ENCODE data around the gene CCT6B. TPM values are rescaled to one million over a fixed set of nuclear protein-coding genes. Genes with fewer than 3 reads are reported as not detected.

The CCT6B gene
- total and polyA plus RNA-seq, 8 donors, result 0.58 to 5.1 (median 3.6) TPM

DNA sequence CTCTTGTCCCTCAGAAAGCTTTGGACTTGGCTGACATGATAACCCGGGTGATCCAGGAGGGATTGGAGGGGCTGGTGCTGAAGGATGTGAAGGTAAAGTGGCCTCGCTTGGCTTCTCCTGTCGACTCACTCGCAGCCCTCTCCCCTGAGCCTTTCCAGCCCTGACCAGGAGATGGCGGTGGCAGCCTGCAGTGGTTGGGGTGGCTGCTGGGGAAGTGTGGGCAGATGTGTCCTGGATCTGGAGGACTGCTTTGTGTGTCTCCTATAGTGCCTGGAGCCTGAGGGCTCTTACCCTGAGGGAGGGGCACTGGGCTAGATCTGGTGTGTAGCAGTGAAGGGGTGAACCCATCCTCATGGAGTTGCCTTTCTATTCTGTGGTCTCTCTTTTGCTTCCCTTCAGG lies 36.9 kb upstream of the CCT6B start:
- Histone ChIP-seq H3K36me3 (peaks cover 0 to 93% of the 10 kb centered on the region in 2 donors), H3K9me3 (no peaks in the 10 kb centered on the region), H3K4me3 (no peak overlapping the region), H3K4me1 (peaks cover 6 to 24% of the 10 kb centered on the region in 2 donors), H3K27ac (peak overlapping the region; percentile 41 to 70), H3K27me3 (no peaks in the 10 kb centered on the region)
- TF ChIP-seq, protein P1, sequence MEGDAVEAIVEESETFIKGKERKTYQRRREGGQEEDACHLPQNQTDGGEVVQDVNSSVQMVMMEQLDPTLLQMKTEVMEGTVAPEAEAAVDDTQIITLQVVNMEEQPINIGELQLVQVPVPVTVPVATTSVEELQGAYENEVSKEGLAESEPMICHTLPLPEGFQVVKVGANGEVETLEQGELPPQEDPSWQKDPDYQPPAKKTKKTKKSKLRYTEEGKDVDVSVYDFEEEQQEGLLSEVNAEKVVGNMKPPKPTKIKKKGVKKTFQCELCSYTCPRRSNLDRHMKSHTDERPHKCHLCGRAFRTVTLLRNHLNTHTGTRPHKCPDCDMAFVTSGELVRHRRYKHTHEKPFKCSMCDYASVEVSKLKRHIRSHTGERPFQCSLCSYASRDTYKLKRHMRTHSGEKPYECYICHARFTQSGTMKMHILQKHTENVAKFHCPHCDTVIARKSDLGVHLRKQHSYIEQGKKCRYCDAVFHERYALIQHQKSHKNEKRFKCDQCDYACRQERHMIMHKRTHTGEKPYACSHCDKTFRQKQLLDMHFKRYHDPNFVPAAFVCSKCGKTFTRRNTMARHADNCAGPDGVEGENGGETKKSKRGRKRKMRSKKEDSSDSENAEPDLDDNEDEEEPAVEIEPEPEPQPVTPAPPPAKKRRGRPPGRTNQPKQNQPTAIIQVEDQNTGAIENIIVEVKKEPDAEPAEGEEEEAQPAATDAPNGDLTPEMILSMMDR (IDR thresholded peaks at IDR 0.05), result peak; percentile 54 to 76
- ATAC-seq, result peak; percentile 91
- intact Hi-C loops (cut with DNase I), result no loop called here
- DNase-seq, result peak in 3 of 4 donors; percentile 44 to 93 (median 74)

DNA sequence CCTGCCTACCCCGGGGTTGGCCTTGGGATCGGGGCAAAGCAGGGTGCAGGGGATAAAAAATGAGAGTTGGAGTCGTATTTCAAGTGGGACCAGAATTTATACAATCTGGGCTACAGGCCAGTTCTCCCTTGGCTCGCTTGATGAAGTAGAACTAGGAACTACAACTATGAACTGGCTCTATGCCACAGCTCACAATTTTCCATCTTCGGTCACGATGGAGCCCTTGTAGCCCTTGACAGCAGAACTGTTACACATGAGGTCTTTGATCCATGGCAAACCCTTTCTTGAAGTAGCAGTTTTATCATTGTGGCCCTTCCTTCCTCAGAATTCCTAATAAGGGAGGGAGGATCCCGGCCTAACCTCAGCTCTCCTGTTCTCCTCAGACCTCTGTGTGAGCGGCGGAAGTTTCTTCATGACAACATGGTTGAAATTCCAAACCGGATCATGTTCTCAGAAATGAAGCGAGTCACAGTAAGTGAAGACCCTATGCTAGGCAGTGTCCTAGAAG lies 36.1 kb upstream of the CCT6B start:
- ATAC-seq, result peak; percentile 76
- intact Hi-C loops (cut with DNase I), result no loop called here
- Histone ChIP-seq H3K4me1 (peaks cover 6 to 32% of the 10 kb centered on the region in 2 donors), H3K27ac (peak overlapping the region; percentile 41 to 70), H3K9me3 (no peaks in the 10 kb centered on the region), H3K27me3 (no peaks in the 10 kb centered on the region), H3K4me3 (no peak overlapping the region), H3K36me3 (peaks cover 0 to 93% of the 10 kb centered on the region in 2 donors)
- TF ChIP-seq, protein P1 (IDR thresholded peaks at IDR 0.05), result no peak
- peak in 3 of 4 donors; percentile 68 to 95 (median 93) for DNase-seq

DNA sequence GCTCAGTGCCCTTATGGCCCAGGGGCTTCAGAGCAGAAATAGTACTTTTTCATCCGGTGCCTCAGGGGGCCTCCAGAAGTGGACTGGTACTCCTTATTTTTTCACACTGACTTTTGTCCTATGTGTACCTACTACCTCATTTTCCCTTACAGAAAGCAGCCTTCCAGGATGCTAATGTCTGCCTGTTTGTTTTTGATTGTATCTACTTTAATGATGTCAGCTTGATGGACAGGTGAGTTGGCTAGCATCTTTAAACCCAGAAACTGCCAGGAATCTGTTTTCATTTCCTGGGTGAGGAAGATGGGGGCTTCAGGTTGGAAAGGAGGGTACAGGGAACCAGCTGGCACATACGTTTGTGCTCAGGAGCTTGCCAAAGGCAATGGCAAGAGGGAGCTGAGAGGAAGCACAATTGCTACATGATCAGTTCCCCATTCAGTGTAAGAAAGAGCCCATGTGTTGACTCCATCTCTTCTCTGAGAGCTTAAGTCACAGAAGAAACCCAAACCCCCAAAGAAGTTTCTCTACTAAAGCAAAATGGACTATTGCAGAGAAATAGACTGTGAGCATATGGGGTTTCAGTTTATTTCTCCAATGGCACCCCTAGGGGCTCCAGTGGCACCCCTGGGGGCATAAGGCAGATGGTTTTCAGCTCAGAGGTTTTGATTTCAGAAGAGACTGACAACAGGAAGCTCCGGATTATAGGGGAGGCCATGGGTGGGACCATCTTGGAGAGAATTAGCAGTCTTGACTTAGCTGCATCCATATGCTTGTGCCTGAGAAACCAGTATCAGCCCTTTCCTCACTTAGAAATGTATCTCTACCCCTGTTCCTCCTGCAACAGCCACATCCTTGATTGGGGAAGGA lies 35.4 kb upstream of the CCT6B start:
- intact Hi-C loops (cut with DNase I), result no loop called here

DNA sequence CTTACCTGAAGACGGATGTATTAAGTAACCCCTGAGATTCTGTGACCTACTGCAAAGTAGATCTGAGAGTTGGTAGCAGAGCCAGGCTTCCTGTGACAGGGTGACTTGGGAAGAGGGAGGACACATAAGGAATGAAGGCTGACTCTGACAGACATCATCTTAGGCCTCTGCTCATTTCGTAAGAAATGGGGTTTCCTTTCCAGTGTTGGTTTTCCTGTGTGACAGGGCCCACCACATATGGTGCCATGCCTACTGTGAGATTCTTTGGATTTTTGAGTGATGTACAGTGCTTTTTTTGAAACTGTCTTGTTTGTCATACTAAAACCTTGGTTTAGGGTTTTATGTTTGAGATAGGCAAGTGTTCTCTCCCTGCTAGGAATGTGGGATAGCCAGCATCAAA lies 31.8 kb upstream of the CCT6B start:
- DNase-seq (no peak), ATAC-seq (no peak)
- H3K4me1 ChIP-seq, result peaks cover 6 to 45% of the 10 kb centered on the region in 2 donors
- peak overlapping the region in 1 of 2 donors; percentile 64 for H3K27ac ChIP-seq
- H3K4me3 ChIP-seq, result no peak overlapping the region
- no peaks in the 10 kb centered on the region for H3K27me3 ChIP-seq
- TF ChIP-seq, protein P1 (IDR thresholded peaks at IDR 0.05), result no peak
- intact Hi-C loops (cut with DNase I), result no loop called here
- no peaks in the 10 kb centered on the region for H3K9me3 ChIP-seq
- peaks cover 0 to 92% of the 10 kb centered on the region in 2 donors for H3K36me3 ChIP-seq

More for the DNA sequence above, 35.4 kb upstream of the CCT6B start:
- H3K27me3 ChIP-seq, result no peaks in the 10 kb centered on the region
- peaks cover 6 to 39% of the 10 kb centered on the region in 2 donors for H3K4me1 ChIP-seq
- H3K4me3 ChIP-seq, result no peak overlapping the region
- TF ChIP-seq, protein P1 (IDR thresholded peaks at IDR 0.05), result no peak
- peak overlapping the region in 1 of 2 donors; percentile 70 for H3K27ac ChIP-seq
- no peak for DNase-seq
- no peak for ATAC-seq
- no peaks in the 10 kb centered on the region for H3K9me3 ChIP-seq
- peaks cover 0 to 93% of the 10 kb centered on the region in 2 donors for H3K36me3 ChIP-seq

DNA sequence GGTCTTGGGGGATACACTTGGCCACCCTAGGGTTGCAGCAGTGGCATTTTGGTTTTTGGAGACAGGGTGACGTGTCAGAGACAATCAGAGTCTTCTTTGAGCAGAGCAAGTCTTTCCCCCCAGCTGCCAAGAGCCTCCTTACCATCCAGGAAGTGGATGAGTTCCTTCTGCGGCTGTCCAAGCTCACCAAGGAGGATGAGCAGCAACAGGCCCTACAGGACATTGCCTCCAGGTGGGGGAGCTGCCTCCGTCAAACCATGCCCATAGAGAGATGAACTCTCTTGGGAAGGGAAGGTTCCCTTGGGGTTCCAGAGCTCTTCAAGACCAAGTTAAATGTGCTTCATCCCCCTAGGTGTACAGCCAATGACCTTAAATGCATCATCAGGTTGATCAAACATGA lies 30.3 kb upstream of the CCT6B start:
- peaks cover 0 to 91% of the 10 kb centered on the region in 2 donors for H3K36me3 ChIP-seq
- no peak overlapping the region for H3K4me3 ChIP-seq
- ATAC-seq (no peak), DNase-seq (no peak)
- intact Hi-C loops (cut with DNase I), result no loop called here
- peaks cover 0 to 31% of the 10 kb centered on the region in 2 donors for H3K4me1 ChIP-seq
- no peaks in the 10 kb centered on the region for H3K27me3 ChIP-seq
- no peaks in the 10 kb centered on the region for H3K9me3 ChIP-seq
- TF ChIP-seq, protein P1 (IDR thresholded peaks at IDR 0.05), result no peak
- peak overlapping the region in 1 of 2 donors; percentile 64 for H3K27ac ChIP-seq

All from left lung (tissue), 10 donors.